ENCODE data around the gene PARD3. TPM values are rescaled to one million over a fixed set of nuclear protein-coding genes. Genes with fewer than 3 reads are reported as not detected.

Gene PARD3
- total RNA-seq, 2 donors from 2014 or later = 31.6 to 41.6 TPM

DNA sequence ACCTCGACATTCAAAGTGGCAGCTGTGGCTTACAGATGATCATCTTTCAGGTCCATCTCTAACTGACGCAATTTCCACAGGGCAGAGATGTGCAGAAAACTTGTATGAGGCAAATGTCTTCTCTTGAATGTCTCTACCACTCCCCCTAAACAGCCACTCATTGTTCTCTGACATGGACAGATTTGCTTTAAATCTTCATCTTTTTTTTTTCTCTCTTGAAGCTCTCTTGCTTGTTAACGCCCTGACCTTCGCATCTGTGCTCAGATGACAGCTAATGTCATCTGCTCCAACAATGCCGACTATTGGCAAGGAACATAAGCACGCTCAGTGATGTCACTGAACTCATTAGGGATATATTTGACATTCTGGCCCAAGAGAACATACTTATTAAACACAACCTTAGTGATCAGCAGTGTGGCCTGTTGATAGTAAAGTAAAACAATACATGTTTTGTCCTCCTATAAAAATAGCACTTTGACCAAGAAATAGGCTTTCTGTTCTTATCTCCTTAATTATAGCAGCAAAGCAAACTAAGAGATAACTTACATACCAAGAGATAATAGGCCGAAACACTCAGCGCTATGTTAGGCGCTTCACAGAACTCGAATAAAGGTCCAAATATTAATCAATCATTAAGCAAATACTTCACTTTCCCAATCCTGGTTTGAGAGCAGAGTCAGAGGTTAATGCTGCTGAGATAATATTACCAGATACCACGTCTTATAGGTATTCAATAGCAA, 583.5 kb downstream of the PARD3 start:
- Histone ChIP-seq H3K27ac (no peak overlapping the region), H3K27me3 (no peaks in the 10 kb centered on the region), H3K4me3 (no peak overlapping the region), H3K4me1 (peaks cover 0 to 6% of the 10 kb centered on the region in 2 donors), H3K36me3 (no peaks in the 10 kb centered on the region), H3K9me3 (peaks cover 0 to 9% of the 10 kb centered on the region in 2 donors)
- DNase-seq (ENCODE audit: low spot score) = no peak
- TF ChIP-seq, protein P1, sequence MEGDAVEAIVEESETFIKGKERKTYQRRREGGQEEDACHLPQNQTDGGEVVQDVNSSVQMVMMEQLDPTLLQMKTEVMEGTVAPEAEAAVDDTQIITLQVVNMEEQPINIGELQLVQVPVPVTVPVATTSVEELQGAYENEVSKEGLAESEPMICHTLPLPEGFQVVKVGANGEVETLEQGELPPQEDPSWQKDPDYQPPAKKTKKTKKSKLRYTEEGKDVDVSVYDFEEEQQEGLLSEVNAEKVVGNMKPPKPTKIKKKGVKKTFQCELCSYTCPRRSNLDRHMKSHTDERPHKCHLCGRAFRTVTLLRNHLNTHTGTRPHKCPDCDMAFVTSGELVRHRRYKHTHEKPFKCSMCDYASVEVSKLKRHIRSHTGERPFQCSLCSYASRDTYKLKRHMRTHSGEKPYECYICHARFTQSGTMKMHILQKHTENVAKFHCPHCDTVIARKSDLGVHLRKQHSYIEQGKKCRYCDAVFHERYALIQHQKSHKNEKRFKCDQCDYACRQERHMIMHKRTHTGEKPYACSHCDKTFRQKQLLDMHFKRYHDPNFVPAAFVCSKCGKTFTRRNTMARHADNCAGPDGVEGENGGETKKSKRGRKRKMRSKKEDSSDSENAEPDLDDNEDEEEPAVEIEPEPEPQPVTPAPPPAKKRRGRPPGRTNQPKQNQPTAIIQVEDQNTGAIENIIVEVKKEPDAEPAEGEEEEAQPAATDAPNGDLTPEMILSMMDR (IDR thresholded peaks at IDR 0.05) = no peak

DNA sequence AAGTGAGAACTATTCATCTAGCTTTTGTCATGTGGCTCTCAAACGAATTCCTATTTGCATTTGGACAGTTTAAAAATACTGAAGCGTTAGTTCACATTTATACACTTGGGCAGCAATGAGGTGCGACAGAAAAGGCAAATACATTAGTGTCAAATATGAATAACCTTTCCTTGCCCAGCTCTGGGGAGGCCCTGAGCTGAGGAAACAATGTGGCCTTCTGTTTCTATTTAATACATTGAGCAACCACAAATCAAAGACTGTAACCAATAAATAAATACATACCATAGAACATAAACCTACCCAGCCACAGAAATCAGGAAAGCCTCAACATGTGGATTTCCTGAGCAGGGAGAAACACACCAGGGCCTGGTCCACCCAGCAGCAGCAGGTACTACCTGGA, 585.2 kb downstream of the PARD3 start:
- Histone ChIP-seq H3K4me3 (no peak overlapping the region), H3K27ac (no peak overlapping the region), H3K27me3 (no peaks in the 10 kb centered on the region), H3K36me3 (no peaks in the 10 kb centered on the region), H3K9me3 (peaks cover 0 to 11% of the 10 kb centered on the region in 2 donors), H3K4me1 (peaks cover 0 to 6% of the 10 kb centered on the region in 2 donors)
- DNase-seq (ENCODE audit: low spot score) = no peak
- TF ChIP-seq, protein P1 (IDR thresholded peaks at IDR 0.05) = no peak

DNA sequence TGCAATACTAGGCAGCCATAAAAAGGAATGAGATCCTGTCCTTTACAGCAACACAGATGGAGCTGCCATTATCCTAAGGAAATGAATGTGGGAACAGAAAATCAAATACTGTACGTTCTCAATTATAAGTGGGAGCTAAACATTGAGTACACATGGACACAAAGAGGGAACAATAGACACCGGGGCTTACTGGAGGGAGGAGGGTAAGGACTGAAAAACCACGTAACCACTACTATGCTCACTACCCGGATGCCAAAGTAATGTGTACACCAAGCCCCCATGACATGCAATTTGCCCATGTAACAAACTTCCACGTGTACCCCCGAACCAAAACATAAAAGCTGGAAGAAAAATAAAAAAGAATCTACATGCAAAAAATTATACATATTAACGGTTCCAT, 587.0 kb downstream of the PARD3 start:
- H3K4me1 ChIP-seq = peaks cover 0 to 6% of the 10 kb centered on the region in 2 donors
- DNase-seq (ENCODE audit: low spot score) = no peak
- H3K36me3 ChIP-seq = no peaks in the 10 kb centered on the region
- no peak overlapping the region for H3K27ac ChIP-seq
- H3K4me3 ChIP-seq = no peak overlapping the region
- no peaks in the 10 kb centered on the region for H3K27me3 ChIP-seq
- TF ChIP-seq, protein P1 (IDR thresholded peaks at IDR 0.05) = no peak
- H3K9me3 ChIP-seq = peaks cover 0 to 11% of the 10 kb centered on the region in 2 donors

DNA sequence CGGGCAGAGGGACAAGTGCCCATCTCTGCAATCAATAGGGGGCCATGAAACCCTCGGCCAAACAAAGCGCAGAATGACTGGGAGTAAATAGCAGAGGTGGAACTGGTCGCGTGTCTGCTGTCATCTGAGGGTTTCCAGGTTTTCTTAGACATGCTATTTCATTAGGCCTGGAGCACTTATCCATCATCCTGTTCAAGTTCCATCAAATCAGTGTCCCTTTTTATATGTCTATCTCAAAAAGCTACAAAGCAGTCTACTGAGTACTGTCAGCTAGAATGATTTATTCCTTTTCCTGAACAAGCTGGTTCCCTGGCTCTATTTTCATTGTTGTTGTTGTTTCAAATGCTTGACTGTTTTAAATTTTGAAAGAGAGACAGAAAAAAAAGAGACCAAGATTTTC, 590.5 kb downstream of the PARD3 start:
- TF ChIP-seq, protein P1 (IDR thresholded peaks at IDR 0.05) = no peak
- H3K4me1 ChIP-seq = no peaks in the 10 kb centered on the region
- peaks cover 0 to 11% of the 10 kb centered on the region in 2 donors for H3K9me3 ChIP-seq
- no peak overlapping the region for H3K27ac ChIP-seq
- H3K27me3 ChIP-seq = no peaks in the 10 kb centered on the region
- H3K4me3 ChIP-seq = no peak overlapping the region
- no peaks in the 10 kb centered on the region for H3K36me3 ChIP-seq
- DNase-seq (ENCODE audit: low spot score) = no peak

DNA sequence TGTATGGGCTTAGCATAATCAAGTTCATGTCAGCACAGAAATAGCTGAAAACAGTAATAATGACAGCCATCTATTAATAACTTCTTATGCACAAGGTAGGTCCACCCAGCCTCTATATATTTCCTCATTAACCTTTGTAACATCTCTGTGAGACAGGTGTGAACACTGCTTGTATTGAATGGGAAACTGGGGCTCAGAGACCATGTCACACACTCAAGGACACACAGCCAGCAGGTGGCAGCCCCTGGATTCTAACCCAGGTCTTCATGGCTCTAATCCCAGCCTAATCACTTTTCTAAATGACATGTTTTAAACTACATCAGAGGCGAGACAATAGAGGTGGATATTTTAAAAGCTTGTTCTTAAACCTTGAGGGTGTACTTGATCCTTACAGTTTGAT, 591.4 kb downstream of the PARD3 start:
- no peak for DNase-seq (ENCODE audit: low spot score)
- H3K27ac ChIP-seq = no peak overlapping the region
- no peaks in the 10 kb centered on the region for H3K27me3 ChIP-seq
- no peak overlapping the region for H3K4me3 ChIP-seq
- peaks cover 0 to 11% of the 10 kb centered on the region in 2 donors for H3K9me3 ChIP-seq
- no peaks in the 10 kb centered on the region for H3K36me3 ChIP-seq
- no peaks in the 10 kb centered on the region for H3K4me1 ChIP-seq
- TF ChIP-seq, protein P1 (IDR thresholded peaks at IDR 0.05) = no peak

DNA sequence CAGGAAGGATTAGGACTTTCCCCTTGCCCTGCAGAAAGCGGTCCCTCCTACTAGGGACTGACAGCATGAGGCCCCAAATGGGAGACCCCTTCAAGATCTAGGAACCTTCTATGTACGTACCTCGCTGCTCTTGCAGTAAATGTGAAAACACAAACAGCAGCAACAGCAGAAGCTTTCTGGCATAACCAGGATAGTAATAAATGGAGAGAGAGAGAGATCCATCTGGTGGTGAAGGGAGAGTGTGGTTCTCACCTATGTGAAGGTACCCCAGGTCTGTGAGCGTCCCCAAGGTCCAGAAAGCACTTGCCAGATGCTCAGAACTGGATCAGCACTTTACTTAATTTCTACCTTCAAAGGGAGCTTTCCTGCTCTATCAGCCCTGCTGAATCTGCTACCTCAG, 592.7 kb downstream of the PARD3 start:
- no peak overlapping the region for H3K4me3 ChIP-seq
- H3K36me3 ChIP-seq = no peaks in the 10 kb centered on the region
- TF ChIP-seq, protein P1 (IDR thresholded peaks at IDR 0.05) = no peak
- H3K27ac ChIP-seq = no peak overlapping the region
- no peak for DNase-seq (ENCODE audit: low spot score)
- H3K27me3 ChIP-seq = no peaks in the 10 kb centered on the region
- no peaks in the 10 kb centered on the region for H3K4me1 ChIP-seq
- peaks cover 0 to 9% of the 10 kb centered on the region in 2 donors for H3K9me3 ChIP-seq
